Endodermal cell (in vitro differentiated cells): Measurements from ENCODE around the gene SSB. TPM values are rescaled to one million over a fixed set of nuclear protein-coding genes. Genes with fewer than 3 reads are reported as not detected.

ENCODE experiments used
- DNase-seq: peaks from one replicate; pipeline ENCODE4 v3.0.0-alpha.2; 2017
- H3K27ac ChIP-seq: 2 replicates; pipeline ENCODE4 v1.5.1; 2013; ENCODE audit warnings: mild to moderate bottlenecking, low read depth, low read length, moderate library complexity
- H3K27me3 ChIP-seq: 2 replicates; pipeline ENCODE4 v1.6.1; 2013; ENCODE audit warnings: mild to moderate bottlenecking, low read length, moderate library complexity; ENCODE audit not compliant: insufficient read depth, control insufficient read depth, poor library complexity, severe bottlenecking
- H3K36me3 ChIP-seq: 2 replicates; pipeline ENCODE4 v1.7.0; 2013; ENCODE audit warnings: mild to moderate bottlenecking, low read length, moderate library complexity; ENCODE audit not compliant: control insufficient read depth, insufficient read depth
- H3K4me1 ChIP-seq: one replicate; pipeline ENCODE4 v1.7.0; 2013; ENCODE audit warnings: low read length; ENCODE audit not compliant: control insufficient read depth, insufficient read depth
- H3K4me3 ChIP-seq: 2 replicates; pipeline ENCODE4 v1.5.1; 2013; ENCODE audit warnings: mild to moderate bottlenecking, low read length, moderate library complexity
- H3K9ac ChIP-seq: 2 replicates; pipeline ENCODE4 v1.6.1; 2013; ENCODE audit warnings: mild to moderate bottlenecking, low read length, moderate library complexity; ENCODE audit not compliant: poor library complexity, severe bottlenecking; ENCODE audit errors: extremely low read depth
- H3K9me3 ChIP-seq: 2 replicates; pipeline ENCODE4 v1.6.1; 2013; ENCODE audit warnings: mild to moderate bottlenecking, low read length, moderate library complexity; ENCODE audit not compliant: control insufficient read depth
- H3K27ac Mint-ChIP-seq: 2 replicates; pipeline ENCODE4 v1.8.0; 2020; ENCODE audit warnings: mixed read lengths
- H3K27me3 Mint-ChIP-seq: 2 replicates; pipeline ENCODE4 v1.8.0; 2021; ENCODE audit warnings: mild to moderate bottlenecking, mixed read lengths; ENCODE audit not compliant: insufficient read depth
- H3K36me3 Mint-ChIP-seq: 2 replicates; pipeline ENCODE4 v1.8.0; 2020; ENCODE audit warnings: low read depth, mixed read lengths
- H3K4me1 Mint-ChIP-seq: 2 replicates; pipeline ENCODE4 v1.8.0; 2020; ENCODE audit warnings: mixed read lengths
- H3K4me3 Mint-ChIP-seq: 2 replicates; pipeline ENCODE4 v1.8.0; 2020; ENCODE audit warnings: mild to moderate bottlenecking, moderate library complexity, mixed read lengths
- H3K9me3 Mint-ChIP-seq: 2 replicates; pipeline ENCODE4 v1.8.0; 2020; ENCODE audit warnings: mild to moderate bottlenecking, mixed read lengths
- CTCF ChIP-seq: fragments of 200-600 bp; sonication (generic); conservative IDR thresholded peaks from 2 replicates; pipeline ENCODE4 v1.5.0; 2021; ENCODE audit warnings: antibody characterized with exemption, mild to moderate bottlenecking
- WGBS, 2 experiments: methylation state at CpG; one replicate each; pipeline versions ENCODE4 v1.1.5 to v1.1.7; 2013; ENCODE audit warnings: missing lambda C conversion rate in 2 of 2, mixed read lengths in 1 of 2; ENCODE audit not compliant: insufficient coverage in 1 of 2, insufficient read length in 1 of 2; 5-methylcytosine and 5-hydroxymethylcytosine counted together
- total RNA-seq, 2 donors: library from RNA; stranded (reverse); fragmentation: NEBNext Ultra II Directional in 1 of 2; extraction: Animal tissue kit (Norgen Biotek cat#: 25700) in 1 of 2; gene quantifications; 2 replicates in 1 of 2; 3 replicates in 1 of 2; pipeline ENCODE4 v1.2.1, GENCODE V29; 2021

SSB gene
- total RNA-seq, 2 donors from 2014 or later: 182 to 208 TPM

- Mint-ChIP-seq H3K4me3 (no peak overlapping the region), H3K4me1 (no peaks in the 10 kb centered on the region), H3K9me3 (peaks cover 16% of the 10 kb centered on the region), H3K27me3 (no peaks in the 10 kb centered on the region), H3K36me3 (peaks cover 22% of the 10 kb centered on the region), H3K27ac (no peak overlapping the region)
- H3K27me3 ChIP-seq: no peaks in the 10 kb centered on the region
- DNase-seq: no peak
- no peaks in the 10 kb centered on the region for H3K4me1 ChIP-seq
- TF ChIP-seq CTCF: no peak
- H3K27ac ChIP-seq: no peak overlapping the region
- WGBS, 2 experiments: 93 to 98% methylated on average over 7 to 9 of the region's 9 CpGs
- H3K4me3 ChIP-seq: no peak overlapping the region
- peaks cover 12% of the 10 kb centered on the region for H3K9me3 ChIP-seq
- H3K9ac ChIP-seq: no peak overlapping the region
- no peaks in the 10 kb centered on the region for H3K36me3 ChIP-seq
These were observed 37.3 kb upstream of the SSB start for GRCh38 chr2:169761251-169761969.

GRCh38 chr2:169761970-169762292 is 36.7 kb upstream of the SSB start:
- Mint-ChIP-seq H3K9me3 (peaks cover 12% of the 10 kb centered on the region), H3K4me1 (no peaks in the 10 kb centered on the region), H3K27ac (no peak overlapping the region), H3K4me3 (no peak overlapping the region), H3K27me3 (no peaks in the 10 kb centered on the region), H3K36me3 (peaks cover 18% of the 10 kb centered on the region)
- Histone ChIP-seq H3K4me3 (no peak overlapping the region), H3K27me3 (no peaks in the 10 kb centered on the region), H3K36me3 (no peaks in the 10 kb centered on the region), H3K4me1 (no peaks in the 10 kb centered on the region), H3K27ac (no peak overlapping the region), H3K9ac (no peak overlapping the region), H3K9me3 (peaks cover 7% of the 10 kb centered on the region)
- no peak for TF ChIP-seq CTCF
- no peak for DNase-seq
- WGBS, 2 experiments: 96 to 100% methylated on average over 1 to 6 of the region's 6 CpGs

- 93 to 94% methylated on average over 6 of the region's 6 CpGs for WGBS, 2 experiments
- H3K27ac Mint-ChIP-seq: no peak overlapping the region
- TF ChIP-seq CTCF: no peak
- Histone ChIP-seq H3K27me3 (no peaks in the 10 kb centered on the region), H3K36me3 (no peaks in the 10 kb centered on the region), H3K4me3 (no peak overlapping the region), H3K9me3 (no peaks in the 10 kb centered on the region), H3K9ac (no peak overlapping the region), H3K4me1 (no peaks in the 10 kb centered on the region), H3K27ac (no peak overlapping the region)
- DNase-seq: no peak
- no peaks in the 10 kb centered on the region for H3K27me3 Mint-ChIP-seq
- H3K36me3 Mint-ChIP-seq: peaks cover 12% of the 10 kb centered on the region
- H3K9me3 Mint-ChIP-seq: peaks cover 6% of the 10 kb centered on the region
- H3K4me3 Mint-ChIP-seq: no peak overlapping the region
- no peaks in the 10 kb centered on the region for H3K4me1 Mint-ChIP-seq
These were observed 33.1 kb upstream of the SSB start for GRCh38 chr2:169765523-169765922.
